DND-41 (cell line): ENCODE measurements around the gene SETBP1.

Experiments
- EZH2 ChIP-seq: IDR thresholded peaks from 3 replicates; pipeline ENCODE4 v1.6.1; 2012; ENCODE audit warnings: borderline replicate concordance, low read depth, mild to moderate bottlenecking, moderate library complexity, low read length, inconsistent platforms; ENCODE audit not compliant: severe bottlenecking
- TF ChIP-seq, protein P1 (sequence below): IDR thresholded peaks from 2 replicates; pipeline ENCODE4 v1.5.1; 2012; ENCODE audit warnings: borderline replicate concordance, low read length, moderate library complexity, mild to moderate bottlenecking; ENCODE audit not compliant: poor library complexity, severe bottlenecking; ENCODE audit errors: extremely low read depth

- TF ChIP-seq, protein P1, sequence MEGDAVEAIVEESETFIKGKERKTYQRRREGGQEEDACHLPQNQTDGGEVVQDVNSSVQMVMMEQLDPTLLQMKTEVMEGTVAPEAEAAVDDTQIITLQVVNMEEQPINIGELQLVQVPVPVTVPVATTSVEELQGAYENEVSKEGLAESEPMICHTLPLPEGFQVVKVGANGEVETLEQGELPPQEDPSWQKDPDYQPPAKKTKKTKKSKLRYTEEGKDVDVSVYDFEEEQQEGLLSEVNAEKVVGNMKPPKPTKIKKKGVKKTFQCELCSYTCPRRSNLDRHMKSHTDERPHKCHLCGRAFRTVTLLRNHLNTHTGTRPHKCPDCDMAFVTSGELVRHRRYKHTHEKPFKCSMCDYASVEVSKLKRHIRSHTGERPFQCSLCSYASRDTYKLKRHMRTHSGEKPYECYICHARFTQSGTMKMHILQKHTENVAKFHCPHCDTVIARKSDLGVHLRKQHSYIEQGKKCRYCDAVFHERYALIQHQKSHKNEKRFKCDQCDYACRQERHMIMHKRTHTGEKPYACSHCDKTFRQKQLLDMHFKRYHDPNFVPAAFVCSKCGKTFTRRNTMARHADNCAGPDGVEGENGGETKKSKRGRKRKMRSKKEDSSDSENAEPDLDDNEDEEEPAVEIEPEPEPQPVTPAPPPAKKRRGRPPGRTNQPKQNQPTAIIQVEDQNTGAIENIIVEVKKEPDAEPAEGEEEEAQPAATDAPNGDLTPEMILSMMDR = no peak
- TF ChIP-seq EZH2 = no peak
These were observed 235.0 kb downstream of the SETBP1 start for GRCh38 chr18:44915661-44916060.
